CD4-positive, alpha-beta T cell treated with Interleukin-4 for 4 hours (primary cell): ENCODE measurements around the gene BHLHA15.

Experiments used
- DNase-seq: peaks from one replicate; pipeline ENCODE4 v3.0.0-alpha.2; 2020

The BHLHA15 gene

DNA sequence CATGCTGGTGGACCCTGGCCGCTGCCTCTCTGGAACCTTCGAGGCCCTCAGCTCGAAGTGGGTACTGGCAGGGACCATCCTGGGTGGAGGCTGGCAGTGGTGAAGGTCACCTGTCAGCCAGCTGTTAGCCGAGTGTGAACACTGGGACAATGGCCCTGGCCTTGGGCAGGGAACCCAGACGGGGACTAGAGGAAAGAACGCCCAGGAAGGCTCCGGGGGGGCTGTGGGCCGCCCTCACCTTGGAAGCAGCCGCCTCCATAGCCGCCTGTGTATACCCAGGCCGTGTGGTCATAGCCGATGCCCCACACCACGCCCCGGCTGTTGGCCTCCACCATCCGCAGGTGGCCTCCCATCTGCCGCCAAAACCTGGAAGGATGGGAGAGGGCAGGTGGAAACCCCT is 17.6 kb downstream of the BHLHA15 start:
- no peak for DNase-seq

DNA sequence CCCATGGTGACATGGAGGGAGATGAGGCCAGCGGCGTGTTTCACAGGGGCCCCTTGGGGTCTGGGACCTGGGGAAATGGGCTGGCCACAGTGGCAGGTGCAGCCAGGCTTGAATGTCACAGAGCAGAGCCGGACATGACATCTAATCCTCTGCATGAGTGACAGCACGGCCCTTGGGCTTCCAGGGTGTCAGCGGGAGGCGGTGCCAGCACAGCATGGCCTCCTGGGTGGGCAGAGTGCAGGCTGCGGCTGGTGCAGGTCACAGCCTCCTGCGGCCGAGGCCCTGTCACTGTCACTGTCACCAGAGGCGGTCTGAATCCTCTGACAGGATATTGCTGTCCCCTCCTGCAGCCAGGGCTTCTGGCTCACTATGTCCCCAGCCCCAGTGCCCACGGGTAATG is 18.2 kb downstream of the BHLHA15 start:
- no peak for DNase-seq

DNA sequence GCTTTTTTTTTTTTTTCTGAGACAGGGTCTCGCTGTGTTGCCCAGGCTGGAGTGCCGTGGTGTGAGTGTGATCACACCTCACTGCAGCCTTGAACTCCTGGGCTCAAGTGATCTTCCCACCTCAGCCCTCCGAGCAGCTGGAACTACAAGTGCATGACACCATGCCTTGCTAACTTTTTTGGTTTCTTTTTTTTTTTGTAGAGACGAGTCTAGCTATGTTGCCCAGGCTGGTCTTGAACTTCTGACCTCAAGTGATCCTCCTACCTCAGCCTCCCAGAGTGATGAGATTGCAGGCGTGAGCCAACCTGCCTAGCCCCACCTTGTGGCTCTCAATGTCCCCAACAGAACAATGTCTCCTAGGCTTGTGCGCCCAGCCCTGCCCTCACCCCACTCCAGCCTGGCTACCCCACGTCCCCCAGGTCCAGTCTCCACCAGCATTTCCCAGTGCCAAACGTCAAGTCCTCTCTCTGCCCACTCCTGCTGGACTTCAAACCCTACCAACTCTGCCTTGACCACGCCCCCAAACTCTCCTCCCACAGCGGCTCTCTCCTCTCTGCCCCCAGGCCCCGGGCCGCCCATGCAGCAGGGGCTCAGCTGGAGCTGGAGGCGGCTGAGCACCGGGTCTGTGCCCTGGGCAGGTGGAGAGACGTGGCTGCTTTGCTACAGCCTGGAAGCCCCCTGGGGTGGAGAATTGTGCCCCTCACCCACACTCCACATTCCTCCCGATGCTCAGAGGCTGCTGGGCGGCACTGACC is 18.9 kb downstream of the BHLHA15 start:
- no peak for DNase-seq

DNA sequence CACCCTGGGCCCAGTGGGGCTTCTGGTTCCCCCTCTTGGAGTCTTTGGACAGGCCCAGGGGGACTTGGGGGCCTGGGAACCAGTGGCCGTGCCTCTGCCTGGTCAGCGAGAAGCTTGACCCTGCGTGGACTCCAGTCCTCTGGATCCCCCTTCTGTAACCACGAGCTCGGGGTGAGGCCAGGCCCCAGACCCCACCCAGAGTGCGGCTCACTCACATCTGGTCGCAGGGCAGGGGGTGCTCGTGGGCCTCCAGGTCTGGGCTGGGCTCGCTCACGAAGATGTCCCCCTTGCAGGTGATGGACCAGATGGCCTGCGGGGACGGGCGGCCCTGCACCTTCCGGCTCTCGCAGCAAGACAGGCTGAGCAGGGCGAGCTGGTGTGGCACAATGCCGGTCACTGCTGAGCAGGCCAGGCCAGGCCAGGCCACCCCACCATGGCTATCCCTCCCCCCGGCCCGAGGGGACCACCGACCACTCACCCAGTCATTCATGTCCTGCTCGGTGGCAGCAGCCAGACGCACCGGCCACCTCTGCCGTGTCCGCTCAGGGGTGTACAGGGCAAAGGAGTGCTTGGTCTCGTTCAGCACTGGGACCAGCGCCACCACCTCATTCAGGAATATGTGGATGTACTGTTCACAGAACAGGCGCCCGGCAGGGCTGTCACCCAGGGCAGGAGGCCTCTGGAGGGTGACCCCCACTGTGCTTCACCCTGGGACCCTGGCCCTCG is 19.7 kb downstream of the BHLHA15 start:
- DNase-seq = no peak

DNA sequence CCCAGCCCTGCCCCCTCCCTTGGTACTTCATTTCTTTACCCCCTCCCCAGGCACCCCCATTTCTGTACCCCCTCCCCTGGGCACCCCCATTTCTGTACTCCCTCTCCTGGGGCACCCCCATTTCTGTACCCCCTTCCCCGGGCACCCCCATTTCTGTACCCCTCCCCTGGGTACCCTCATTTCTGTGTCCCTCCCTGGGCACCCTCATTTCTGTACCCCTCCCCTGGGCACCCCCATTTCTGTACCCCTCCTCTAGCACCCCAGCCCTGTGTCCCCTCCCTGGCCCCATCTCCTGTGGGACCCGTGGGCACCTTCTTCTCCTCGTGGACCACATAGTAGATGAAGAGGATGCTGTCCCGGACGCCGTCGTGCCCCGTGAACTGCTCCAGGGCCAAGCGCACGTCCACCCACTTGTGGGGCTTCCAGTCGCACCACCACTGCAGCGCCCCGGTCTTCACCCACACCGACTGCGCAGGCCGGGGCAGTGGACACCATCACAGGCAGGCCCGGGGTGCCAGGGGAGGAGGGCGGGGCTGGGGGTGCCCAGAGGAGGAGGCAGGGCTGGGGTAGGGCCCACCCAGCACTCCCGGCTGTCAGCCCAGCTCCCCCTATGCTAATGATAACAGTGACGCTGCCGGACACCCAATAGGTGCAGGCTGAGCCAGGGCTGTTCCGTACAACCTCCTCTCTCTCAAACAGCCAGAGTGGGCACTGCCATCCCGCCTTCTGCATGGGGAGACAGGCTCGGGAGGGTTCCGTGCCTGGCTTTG is 20.4 kb downstream of the BHLHA15 start:
- no peak for DNase-seq

DNA sequence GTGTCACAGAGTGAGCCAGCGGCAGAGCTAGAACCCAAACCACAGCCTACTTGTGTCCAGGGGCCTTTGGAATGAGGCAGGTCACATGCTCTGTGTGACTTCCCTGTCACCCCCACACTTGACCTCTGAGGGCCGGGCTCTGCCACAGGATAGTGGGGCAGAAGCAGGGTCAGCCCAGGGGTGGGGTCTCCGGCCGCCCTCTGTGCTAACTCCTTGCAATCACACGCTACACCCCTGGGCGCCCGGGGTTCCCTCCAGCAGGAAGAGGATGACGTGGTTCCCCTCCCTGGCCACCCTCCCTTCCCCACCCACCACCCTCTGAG is 21.0 kb downstream of the BHLHA15 start:
- DNase-seq = no peak

DNA sequence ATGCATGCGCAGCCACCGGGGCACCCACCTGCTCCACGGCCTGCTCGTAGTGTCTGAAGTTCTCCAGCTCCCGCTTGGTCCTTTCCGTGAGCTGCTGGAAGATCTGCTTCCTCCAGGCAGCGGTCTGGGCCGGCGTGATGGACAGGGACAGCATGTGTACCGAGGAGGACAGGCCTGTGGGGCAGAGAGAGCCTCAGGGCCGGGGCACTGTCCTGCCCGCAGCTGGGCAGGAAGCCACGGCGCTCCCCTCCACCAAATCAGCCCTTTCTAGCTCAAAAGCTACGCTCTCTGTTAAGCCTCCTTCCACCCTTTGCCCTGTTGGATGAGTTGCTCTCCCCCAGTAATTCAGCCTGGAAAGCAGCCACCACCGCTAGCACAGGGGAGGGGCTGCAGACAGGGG is 21.6 kb downstream of the BHLHA15 start:
- DNase-seq = no peak

DNA sequence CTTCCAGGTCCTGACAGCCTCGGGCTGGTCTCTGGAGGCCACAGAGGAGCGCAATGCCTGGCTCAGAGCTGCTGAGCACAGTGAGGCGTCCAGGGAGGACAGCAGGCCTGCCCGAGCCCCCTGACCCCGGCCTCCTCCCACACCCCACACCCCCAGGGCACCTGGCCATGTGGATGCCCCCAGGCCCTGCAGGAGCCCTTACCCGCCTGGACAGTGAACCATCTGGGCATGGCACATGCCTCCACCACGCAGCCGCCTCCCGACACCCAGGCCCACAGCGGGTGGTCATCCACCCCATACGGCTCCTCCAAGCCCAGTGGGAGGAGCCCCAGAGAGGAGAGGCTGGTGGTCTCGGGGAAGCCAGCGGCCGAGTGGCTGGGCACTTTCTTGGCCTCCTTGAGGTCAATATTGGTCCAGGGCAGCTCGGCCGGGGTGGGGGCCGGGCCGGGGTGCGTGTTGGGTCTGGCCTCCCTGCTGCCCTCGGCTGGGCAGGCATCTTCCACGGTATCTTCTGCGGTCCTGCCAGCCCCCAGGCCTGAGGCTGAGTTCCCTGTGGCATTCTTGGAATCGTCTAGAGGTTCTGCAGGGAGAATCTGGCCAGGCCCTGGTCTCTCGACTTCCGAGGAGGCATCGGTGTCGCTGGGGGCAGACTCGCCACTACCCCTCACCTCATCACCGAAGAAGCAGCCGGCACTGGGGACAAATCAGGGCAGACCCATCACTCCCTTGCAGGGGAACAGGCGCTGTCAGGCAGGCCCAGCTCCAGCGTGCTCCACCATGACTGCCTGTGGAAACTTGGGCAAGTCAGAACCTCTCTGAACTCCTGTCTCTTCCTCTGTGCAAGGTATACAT is 22.2 kb downstream of the BHLHA15 start:
- DNase-seq = no peak

DNA sequence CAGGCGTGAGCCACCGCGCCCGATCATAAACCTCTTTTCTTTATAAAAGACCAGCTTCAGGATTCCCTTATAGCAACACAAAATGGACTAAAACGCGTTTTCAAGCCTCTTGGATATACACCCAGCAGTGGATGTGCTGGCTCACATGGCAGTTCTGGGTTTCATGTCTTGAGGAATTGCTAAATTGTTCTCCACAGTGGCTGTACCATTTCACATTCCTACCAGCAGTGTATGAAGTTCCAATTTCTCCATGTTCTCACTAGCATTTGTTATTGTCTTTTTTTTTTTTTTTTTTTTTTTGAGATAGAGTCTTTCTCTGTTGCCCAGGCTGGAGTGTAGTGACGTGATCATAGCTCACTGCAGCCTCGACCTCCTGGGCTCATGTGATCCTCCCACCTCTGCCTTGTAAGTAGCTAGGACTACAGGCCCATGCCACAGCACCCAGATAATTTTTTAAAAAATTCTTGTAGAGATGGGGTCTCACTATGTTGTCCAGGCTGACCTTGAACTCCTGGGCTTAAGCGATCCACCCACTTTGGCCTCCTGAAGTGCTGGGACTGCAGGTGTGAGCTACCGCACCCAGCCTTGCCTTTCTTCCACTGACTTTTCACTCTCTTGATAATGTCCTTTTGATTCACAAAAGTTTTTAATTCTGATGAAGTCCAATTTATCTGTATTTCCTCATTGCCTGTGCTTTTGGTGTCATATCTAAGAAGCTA is 23.3 kb downstream of the BHLHA15 start:
- no peak for DNase-seq

DNA sequence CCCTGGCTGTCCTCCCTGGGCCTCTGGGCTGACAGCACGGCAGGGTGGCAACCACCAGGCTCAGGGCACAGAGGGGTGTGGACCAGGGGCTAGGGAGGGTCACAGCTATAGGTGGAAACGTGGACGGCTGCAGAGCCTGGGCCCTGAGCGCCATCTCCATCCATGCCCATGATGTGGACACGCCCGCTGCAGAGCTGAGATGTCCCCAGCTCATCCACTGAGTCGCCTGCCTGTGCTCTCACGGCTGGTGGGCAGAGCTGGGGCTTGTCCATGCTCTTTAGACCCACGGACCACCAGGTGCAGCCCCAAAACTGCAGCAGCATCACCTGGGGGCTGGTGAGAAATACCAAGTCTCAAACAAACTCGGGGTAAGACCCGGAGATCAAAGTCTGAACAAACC is 24.7 kb downstream of the BHLHA15 start:
- no peak for DNase-seq

DNA sequence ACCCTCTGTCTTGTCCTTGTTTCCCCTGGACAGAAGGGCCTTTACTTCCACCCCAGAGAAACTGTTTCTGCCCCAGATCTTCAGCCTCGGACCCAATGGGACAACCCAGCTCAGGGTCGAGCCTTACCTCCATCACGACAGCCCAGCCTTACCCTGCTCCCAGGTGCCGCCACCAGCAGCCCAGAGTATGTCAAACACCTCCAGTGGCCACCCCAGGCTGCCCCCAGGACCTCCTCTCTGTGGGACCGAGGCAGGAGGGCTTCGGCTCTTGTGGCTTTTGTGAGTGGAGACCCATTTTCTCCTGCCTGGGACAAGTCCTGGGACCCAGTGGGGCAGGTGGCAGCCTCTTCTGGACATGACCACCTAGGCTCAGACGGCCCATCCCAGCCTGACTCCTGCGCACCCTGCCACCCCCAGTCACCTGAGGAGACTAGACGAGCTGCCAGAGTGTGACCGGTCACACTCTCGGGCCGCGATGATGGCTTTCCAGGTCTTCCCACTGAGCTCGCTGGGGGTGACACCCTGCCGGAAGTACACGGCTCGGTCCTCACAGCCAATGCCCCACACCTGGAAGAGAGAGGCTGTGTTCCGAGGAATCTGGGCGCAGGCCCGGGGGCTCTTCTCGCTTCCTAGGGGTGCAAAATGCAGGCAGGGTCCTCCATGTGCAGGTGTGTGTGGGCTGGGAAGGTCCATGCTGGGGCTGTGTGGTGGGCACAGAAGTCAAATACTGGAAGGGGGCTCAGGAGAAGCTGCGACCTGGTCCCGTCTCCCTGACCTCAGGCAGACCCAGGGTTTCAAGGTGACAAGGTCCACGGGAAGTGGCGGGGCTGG is 25.3 kb downstream of the BHLHA15 start:
- DNase-seq = no peak

DNA sequence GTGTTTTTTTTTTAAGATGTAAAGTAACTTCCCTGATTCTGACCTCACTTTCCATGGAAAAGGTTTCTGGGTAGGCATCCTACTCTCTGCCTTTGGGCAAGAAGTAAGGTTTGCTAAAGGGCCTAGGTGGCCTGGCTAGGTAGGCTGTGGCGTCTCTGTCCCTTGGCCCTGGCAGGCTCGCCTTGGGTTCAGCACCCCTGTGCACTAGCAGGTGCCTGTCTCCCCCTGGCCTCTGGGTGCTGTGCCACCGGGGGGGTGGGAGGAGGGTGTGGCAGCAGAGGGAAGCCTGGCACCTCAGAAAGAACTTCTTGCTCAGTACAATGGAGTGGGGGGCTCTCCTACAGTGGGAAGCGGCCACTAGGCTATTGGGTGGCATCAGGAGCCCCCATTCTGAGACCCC is 26.8 kb downstream of the BHLHA15 start:
- DNase-seq = no peak

DNA sequence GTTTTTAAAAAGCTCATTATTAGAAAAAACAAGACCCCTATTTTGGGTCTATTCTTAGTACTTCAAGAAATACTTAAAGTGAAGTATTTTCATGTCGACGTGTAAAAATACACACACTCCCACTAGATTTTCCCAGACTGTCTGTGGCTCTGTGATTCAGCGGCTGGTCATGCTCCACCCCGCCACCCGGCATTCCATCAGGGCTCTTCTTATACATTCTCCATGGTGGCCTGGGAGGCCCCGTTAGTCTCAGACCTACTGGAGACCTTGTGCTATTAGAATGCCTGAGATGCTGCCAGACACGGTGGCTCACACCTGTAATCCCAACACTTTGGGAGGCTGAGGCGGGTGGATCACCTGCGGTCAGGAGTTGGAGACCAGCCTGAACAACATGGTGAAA is 27.7 kb downstream of the BHLHA15 start:
- DNase-seq = no peak

DNA sequence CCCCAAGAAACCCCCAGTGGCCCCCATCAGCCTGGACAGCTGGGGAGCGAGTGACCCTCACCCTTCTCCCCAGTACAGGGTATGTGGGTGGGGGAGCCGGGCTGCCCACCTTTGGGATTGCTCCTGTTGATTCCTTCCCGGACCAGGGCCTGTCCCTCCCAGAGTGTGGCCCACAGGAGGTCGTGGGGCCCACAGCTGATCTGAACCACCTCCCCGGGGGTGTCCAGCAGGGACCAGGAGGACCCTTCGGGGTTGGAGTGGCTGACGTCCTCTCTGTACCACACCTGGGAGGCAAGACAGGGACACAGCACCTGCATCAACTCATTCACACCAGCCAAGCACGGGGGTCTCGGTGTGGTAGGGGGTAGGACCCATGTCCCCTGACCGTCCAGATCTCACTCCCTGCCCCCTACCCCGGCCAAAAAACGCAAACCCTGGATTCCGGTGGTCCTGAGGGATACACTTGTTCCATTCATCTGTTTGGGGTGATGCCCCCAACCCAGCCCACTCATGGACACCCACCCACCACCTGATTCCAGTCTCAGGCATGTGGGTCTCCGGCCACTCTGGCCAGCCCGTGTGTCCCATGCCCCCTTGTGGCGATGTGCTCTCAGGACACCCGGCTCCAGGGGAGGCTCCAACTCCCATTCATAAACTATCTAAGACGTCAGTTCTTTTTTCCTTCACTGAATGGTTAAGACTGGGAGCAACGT is 29.9 kb downstream of the BHLHA15 start:
- no peak for DNase-seq

DNA sequence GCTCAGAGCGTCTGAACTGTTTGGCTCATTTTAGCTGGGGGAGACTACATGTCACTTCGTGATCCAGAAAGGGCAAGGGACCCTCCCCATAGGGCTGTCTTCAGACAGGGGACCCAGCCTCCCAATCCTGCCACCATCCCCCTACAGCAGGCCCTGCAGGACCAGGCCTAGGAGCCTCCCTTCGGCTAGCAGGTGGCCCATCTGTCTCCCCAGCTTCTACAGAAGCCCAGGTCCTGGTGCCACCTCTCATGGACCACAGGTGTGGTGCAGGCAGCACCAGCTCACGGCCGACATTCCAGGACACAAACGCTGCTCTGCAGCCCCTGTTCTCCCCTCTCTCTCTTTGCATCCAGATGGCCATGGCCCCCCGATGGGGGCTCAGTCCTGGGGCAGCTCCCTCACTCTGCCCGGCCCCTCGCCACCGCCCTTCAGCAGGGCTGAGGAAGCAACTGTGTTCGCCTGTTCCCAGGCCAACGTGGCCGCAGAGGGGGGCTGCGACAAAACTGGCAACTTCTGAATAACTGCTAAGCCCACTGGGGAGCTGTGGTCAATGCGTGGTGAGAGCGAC is 30.5 kb downstream of the BHLHA15 start:
- no peak for DNase-seq

DNA sequence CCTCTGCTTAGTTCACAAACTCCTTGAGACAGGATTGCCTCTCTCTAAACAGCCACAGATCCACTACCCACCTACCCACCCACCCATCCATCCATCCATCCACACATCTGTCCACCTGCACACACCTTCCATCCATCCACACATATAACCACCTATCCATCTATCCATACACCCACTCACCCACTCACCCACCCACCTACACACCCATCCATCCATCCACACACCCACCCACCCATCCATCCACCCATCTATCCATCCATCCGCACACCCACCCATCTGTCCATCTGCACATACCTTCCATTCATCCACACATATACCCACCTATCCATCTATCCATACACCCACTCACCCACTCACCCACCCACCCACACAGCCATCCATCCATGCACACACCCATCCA is 31.1 kb downstream of the BHLHA15 start:
- DNase-seq = no peak

DNA sequence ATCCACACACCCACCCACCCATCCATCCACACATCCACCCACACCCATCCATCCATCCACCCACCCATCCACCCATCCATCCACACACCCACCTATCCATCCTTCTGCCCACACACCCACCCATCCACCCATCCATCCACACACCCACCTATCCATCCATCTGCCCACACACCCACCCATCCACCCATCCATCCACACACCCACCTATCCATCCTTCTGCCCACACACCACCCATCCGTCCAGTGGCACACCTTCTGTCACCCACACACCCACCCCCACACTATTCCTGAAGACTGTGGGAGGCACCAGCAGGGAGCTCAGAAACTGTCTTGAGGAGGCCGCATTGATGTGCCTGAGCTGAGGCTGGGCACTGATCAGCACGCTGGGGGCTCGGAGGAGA is 31.7 kb downstream of the BHLHA15 start:
- no peak for DNase-seq

DNA sequence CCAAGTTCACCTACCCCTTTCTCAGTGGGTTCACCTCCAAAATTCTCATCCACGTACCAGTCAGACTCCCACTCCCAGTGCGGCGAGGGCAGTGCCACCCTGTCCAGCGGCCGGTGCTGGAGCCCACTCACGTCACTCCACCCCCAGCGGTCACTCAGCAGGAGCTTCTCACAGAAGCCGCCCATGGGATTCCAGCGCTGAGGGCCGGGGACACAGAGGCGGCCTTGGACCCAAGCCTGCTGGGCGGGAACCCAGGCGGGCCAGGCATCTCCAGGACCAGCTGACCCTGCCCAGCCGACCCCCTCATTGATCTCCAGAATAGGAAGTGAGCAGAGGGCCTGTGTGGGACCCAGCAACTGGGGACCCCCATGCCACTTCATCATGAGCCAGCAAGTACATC is 33.6 kb downstream of the BHLHA15 start:
- DNase-seq = no peak

DNA sequence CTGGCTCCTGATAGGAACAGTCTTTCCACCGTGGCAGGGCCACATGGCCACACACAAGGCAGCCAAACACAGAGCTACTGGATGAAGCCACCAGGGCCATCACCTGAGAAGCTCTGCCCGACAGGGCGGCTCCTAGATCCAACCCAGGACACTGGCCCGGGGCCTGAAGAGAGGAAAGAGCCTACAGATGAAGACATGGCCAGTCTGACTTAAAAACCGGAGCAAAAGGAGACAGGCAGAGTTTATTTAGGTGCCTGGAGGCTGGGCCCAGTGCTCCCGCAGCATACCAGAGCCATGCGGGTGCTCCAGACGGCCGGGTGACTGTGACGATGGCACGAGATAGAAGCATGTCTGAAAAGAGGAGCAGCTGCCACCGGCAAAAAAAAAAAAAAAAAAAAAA is 36.9 kb downstream of the BHLHA15 start:
- DNase-seq = no peak

DNA sequence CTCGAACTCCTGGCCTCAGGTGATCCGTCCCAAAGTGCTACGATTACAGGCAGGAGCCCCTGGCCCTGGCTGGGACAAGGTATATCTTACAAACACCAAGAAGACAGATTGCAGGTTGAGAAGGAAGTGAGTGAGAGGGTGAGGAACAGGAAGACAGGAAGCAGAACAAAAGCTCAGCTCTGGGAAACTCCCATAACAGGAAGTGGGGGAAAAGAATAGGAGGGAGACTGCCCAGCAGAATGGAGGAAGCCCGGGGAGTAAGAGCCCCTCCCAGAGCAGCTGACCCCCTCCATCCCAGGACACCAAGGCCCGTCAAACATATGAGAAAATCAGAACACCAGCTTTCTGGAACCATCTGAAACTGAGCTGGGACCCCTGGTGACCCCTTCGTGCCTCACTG is 37.9 kb downstream of the BHLHA15 start:
- DNase-seq = peak; percentile 2

DNA sequence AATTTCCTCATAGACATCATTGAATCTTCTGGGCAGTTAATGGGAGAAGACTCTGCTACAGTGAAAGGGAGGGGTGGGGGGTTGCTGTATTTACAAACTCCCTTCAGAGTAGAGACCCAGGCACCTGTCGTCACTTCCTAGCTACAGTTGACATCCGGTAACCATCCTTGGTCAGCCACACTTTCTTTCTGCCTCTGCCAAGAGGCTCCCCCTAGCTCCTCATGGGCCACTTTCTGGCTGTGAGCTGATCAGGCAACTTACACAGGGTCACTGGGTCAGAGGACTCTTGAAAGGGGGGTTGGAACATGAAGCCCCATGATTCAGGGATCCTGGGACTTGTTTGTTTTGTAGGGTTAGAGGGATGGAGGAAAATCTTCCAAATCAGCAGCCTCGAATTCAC is 39.5 kb downstream of the BHLHA15 start:
- peak; percentile 58 for DNase-seq
